MCF 10A (cell line): Measurements from ENCODE around the gene GRM5. TPM values are rescaled to one million over a fixed set of nuclear protein-coding genes. Genes with fewer than 3 reads are reported as not detected.
"Not testable (repeated sequence)": the region's sequence is repeated elsewhere in the genome, so short reads cannot be mapped to it uniquely, and the experiment has no call there.

Experiments
- Bru-seq: library from RNA; stranded (reverse); fragments of 400-500 nt; gene quantifications from one replicate; lab custom pipeline; 2021; lab: Mats Ljungman, UMichigan
- BruChase-seq, 2 experiments: library from RNA; stranded (reverse); fragments of 400-500 nt; gene quantifications; one replicate each; lab custom pipeline; 2021; lab: Mats Ljungman, UMichigan
- BruUV-seq: library from RNA; stranded (reverse); fragments of 400-500 nt; replicated peaks from 2 replicates; lab custom pipeline; 2021; lab: Mats Ljungman, UMichigan
- CTCF ChIA-PET: fragments of 300-600 bp; sonication (Branson Sonifier 250); formaldehyde crosslinking; extraction: SDS; loops from one replicate; lab custom pipeline; 2021; ENCODE audit warnings: antibody characterized with exemption, inconsistent platforms; lab: Yijun Ruan, JAX
- POLR2A ChIA-PET: fragments of 300-600, 350-650 bp; sonication (Branson Sonifier 250); formaldehyde crosslinking; extraction: SDS; loops from one replicate; lab custom pipeline; 2020; ENCODE audit warnings: antibody characterized with exemption, inconsistent platforms; lab: Yijun Ruan, JAX
- DNase-seq: peaks from one replicate; pipeline ENCODE4 v3.0.0-alpha.2; 2018; ENCODE audit not compliant: unreplicated experiment
- H3K27ac Mint-ChIP-seq: one replicate; pipeline ENCODE4 v1.8.0; 2022; ENCODE audit warnings: mild to moderate bottlenecking, low read depth, mixed read lengths; ENCODE audit not compliant: unreplicated experiment
- H3K27me3 Mint-ChIP-seq: one replicate; pipeline ENCODE4 v1.8.0; 2022; ENCODE audit warnings: mixed read lengths; ENCODE audit not compliant: insufficient read depth, unreplicated experiment
- H3K36me3 Mint-ChIP-seq: one replicate; pipeline ENCODE4 v1.8.0; 2022; ENCODE audit warnings: mild to moderate bottlenecking, moderate library complexity, mixed read lengths; ENCODE audit not compliant: insufficient read depth, unreplicated experiment
- H3K4me1 Mint-ChIP-seq: one replicate; pipeline ENCODE4 v1.8.0; 2022; ENCODE audit warnings: mixed read lengths; ENCODE audit not compliant: insufficient read depth, unreplicated experiment
- H3K4me3 Mint-ChIP-seq: one replicate; pipeline ENCODE4 v1.8.0; 2022; ENCODE audit warnings: mild to moderate bottlenecking, moderate library complexity, mixed read lengths; ENCODE audit not compliant: unreplicated experiment
- H3K9me3 Mint-ChIP-seq: one replicate; pipeline ENCODE4 v1.8.0; 2022; ENCODE audit warnings: mixed read lengths; ENCODE audit not compliant: unreplicated experiment
- CTCF ChIP-seq: fragments of 200-600 bp; IDR thresholded peaks from one replicate; pipeline ENCODE4 v1.8.0; 2022; ENCODE audit warnings: antibody characterized with exemption, mild to moderate bottlenecking; ENCODE audit not compliant: unreplicated experiment
- intact Hi-C: fragments of 100-400 bp; cut with micrococcal nuclease; formaldehyde crosslinking; loops from 2 replicates; pipeline ENCODE4 v1.14.1; 2022
- long read RNA-seq: library from polyadenylated mRNA; stranded (forward); transcript quantifications from one replicate; pipeline ENCODE4 v2.0.0, GENCODE V29; 2022
- total RNA-seq: library from RNA; stranded (reverse); gene quantifications from 2 replicates; pipeline ENCODE4 v1.2.3, GENCODE V29; 2022

Gene GRM5
- total RNA-seq: not detected in 2 replicates
- percentile 0 among the genes with signal in this experiment for Bru-seq, nascent RNA
- percentile 1 among the genes with signal in this experiment for BruChase-seq, experiment 1, labeled RNA remaining after a 6-hour chase
- BruChase-seq, experiment 2, labeled RNA remaining after a 2-hour chase: percentile 1 among the genes with signal in this experiment
- long read RNA-seq: 0 reads

- H3K4me3 Mint-ChIP-seq, POLR2A ChIA-PET, CTCF ChIA-PET, H3K27ac Mint-ChIP-seq, H3K4me1 Mint-ChIP-seq, DNase-seq, H3K9me3 Mint-ChIP-seq, BruUV-seq, H3K36me3 Mint-ChIP-seq, intact Hi-C loops: not testable (repeated sequence)
- peaks cover 66% of the 10 kb centered on the region for H3K27me3 Mint-ChIP-seq
Measured at GRCh38 chr11:89065651-89066201, at the start of gene GRM5. Gene GRM5, minus strand, starts transcription at chr11:89065982. Its CDS starts 18,110 bp downstream, at chr11:89047872.

DNA sequence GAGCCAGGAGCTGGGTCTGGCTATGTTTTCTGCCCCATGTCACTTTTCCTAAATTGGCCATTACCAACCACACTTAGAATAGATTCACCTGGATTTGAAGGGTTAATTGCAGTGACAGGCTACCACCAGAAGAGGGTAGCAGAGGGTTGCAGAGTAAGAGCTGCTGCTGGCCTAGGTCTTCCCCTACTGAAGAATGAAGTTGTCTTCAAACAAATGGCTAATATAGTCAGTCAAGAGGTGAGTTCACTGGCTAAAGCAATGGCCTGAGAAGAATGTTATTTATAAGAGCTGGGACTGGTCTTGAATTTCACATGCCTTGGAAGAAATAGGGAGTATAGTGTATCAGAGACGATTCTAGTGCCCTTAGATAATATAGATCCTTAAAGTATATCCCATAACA, 32.2 kb upstream of the GRM5 start:
- H3K27ac Mint-ChIP-seq, BruUV-seq, POLR2A ChIA-PET, H3K4me1 Mint-ChIP-seq, H3K9me3 Mint-ChIP-seq, H3K4me3 Mint-ChIP-seq, H3K36me3 Mint-ChIP-seq: not testable (repeated sequence)
- DNase-seq: peak; percentile 27
- peaks cover 61% of the 10 kb centered on the region for H3K27me3 Mint-ChIP-seq
- intact Hi-C loops: loop anchor here (5.0 kb wide), 1 partner anchor 519 kb away; no protein-coding TSS in a partner anchor
- CTCF ChIA-PET: interaction anchor here (0.6 to 1.5 kb wide), 6 partner anchors 12 to 512 kb away, joined by 3 to 5 read pairs (median 4); no protein-coding TSS in a partner anchor
- peak; percentile 67 for TF ChIP-seq CTCF

GRCh38 chr11:89093806-89094205, 28.0 kb upstream of the GRM5 start:
- H3K4me1 Mint-ChIP-seq, H3K4me3 Mint-ChIP-seq, CTCF ChIA-PET, H3K9me3 Mint-ChIP-seq, DNase-seq, H3K27ac Mint-ChIP-seq, H3K36me3 Mint-ChIP-seq, BruUV-seq: not testable (repeated sequence)
- peaks cover 81% of the 10 kb centered on the region for H3K27me3 Mint-ChIP-seq
- POLR2A ChIA-PET: interaction anchor here (0.6 kb wide), 1 partner anchor 40 kb away, joined by 3 read pairs; no protein-coding TSS in a partner anchor
- intact Hi-C loops: loop anchor here (5.0 kb wide), 1 partner anchor 313 kb away; no protein-coding TSS in a partner anchor

- H3K36me3 Mint-ChIP-seq, H3K9me3 Mint-ChIP-seq, BruUV-seq, H3K4me3 Mint-ChIP-seq, POLR2A ChIA-PET, H3K4me1 Mint-ChIP-seq, CTCF ChIA-PET, intact Hi-C loops, DNase-seq, H3K27ac Mint-ChIP-seq: not testable (repeated sequence)
- peaks cover 73% of the 10 kb centered on the region for H3K27me3 Mint-ChIP-seq
Measured at GRCh38 chr11:89084951-89085350, 19.2 kb upstream of the GRM5 start.

- POLR2A ChIA-PET, DNase-seq, H3K36me3 Mint-ChIP-seq, H3K4me3 Mint-ChIP-seq, H3K4me1 Mint-ChIP-seq, H3K9me3 Mint-ChIP-seq, H3K27ac Mint-ChIP-seq, CTCF ChIA-PET, BruUV-seq, intact Hi-C loops: not testable (repeated sequence)
- H3K27me3 Mint-ChIP-seq: peaks cover 33% of the 10 kb centered on the region
Measured at GRCh38 chr11:89070911-89071310, 5.1 kb upstream of the GRM5 start.

- no peak for DNase-seq
- no peaks in the 10 kb centered on the region for H3K9me3 Mint-ChIP-seq
- H3K36me3 Mint-ChIP-seq: no peaks in the 10 kb centered on the region
- H3K27me3 Mint-ChIP-seq: peaks cover 66% of the 10 kb centered on the region
- no peaks in the 10 kb centered on the region for H3K4me1 Mint-ChIP-seq
- CTCF ChIA-PET: no interaction called here
- POLR2A ChIA-PET: no interaction called here
- BruUV-seq: no TSS peak
- intact Hi-C loops: no loop called here
- TF ChIP-seq CTCF: no peak
- H3K4me3 Mint-ChIP-seq: no peak overlapping the region
- H3K27ac Mint-ChIP-seq: no peak overlapping the region
Measured at GRCh38 chr11:89067264-89067663, 1.5 kb upstream of the GRM5 start.
